ENCODE data around the gene ZCCHC4.

Gene ZCCHC4

GRCh38 chr4:25306518-25307057 is 6.0 kb upstream of the ZCCHC4 start:
- H3K4me3 ChIP-seq (replicated peaks; ENCODE audit: low read depth, low read length), result no peak overlapping the region
- TF ChIP-seq, protein P1, sequence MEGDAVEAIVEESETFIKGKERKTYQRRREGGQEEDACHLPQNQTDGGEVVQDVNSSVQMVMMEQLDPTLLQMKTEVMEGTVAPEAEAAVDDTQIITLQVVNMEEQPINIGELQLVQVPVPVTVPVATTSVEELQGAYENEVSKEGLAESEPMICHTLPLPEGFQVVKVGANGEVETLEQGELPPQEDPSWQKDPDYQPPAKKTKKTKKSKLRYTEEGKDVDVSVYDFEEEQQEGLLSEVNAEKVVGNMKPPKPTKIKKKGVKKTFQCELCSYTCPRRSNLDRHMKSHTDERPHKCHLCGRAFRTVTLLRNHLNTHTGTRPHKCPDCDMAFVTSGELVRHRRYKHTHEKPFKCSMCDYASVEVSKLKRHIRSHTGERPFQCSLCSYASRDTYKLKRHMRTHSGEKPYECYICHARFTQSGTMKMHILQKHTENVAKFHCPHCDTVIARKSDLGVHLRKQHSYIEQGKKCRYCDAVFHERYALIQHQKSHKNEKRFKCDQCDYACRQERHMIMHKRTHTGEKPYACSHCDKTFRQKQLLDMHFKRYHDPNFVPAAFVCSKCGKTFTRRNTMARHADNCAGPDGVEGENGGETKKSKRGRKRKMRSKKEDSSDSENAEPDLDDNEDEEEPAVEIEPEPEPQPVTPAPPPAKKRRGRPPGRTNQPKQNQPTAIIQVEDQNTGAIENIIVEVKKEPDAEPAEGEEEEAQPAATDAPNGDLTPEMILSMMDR (IDR thresholded peaks at IDR 0.05; ENCODE audit: low read depth, low read length, missing control alignments), result no peak
- no peak for DNase-seq (ENCODE audit: extremely low read depth, low read depth)

GRCh38 chr4:25307596-25307995 is 5.0 kb upstream of the ZCCHC4 start:
- TF ChIP-seq, protein P1 (IDR thresholded peaks at IDR 0.05; ENCODE audit: low read depth, low read length, missing control alignments), result no peak
- DNase-seq (ENCODE audit: extremely low read depth, low read depth), result no peak
- no peak overlapping the region for H3K4me3 ChIP-seq (replicated peaks; ENCODE audit: low read depth, low read length)

DNA sequence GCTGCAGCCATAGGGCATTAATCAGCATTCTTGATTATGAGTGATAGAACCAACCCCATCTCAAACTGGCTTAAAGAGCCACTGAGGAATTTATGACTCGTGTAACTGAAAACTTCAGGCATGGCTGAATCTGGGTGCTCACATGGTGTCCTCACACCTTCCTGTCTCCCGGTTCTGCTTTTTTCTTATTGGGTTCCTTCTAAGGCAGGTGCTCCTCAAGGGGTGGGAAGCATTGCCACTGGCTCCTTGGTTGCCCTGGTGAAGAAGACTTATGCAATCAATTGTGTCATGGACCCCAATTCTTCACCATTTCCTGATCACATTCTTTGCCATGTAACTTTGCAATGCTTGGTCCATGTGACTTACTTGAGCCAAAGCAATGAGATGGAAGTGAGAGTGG is 4.3 kb upstream of the ZCCHC4 start:
- no peak overlapping the region for H3K4me3 ChIP-seq (replicated peaks; ENCODE audit: low read depth, low read length)
- TF ChIP-seq, protein P1 (IDR thresholded peaks at IDR 0.05; ENCODE audit: low read depth, low read length, missing control alignments), result no peak
- no peak for DNase-seq (ENCODE audit: extremely low read depth, low read depth)

DNA sequence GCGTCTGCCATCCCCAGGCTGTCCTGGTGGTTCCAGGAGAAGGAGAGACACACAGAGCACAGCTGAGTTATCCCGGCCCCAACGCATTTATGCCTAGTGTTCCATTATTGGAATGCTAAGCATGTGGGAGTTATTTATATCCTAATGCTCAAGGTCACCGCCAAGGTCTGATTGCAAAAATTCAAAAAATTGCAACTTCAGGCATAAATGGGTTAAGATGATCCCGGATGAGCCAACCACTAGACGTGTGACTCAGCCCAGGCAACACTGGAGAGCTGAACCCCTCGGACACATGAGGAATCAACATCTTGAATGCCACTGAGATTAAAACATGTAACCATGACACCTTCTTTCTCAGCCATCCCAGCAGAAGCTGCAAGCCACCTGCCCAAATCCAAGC is 3.8 kb upstream of the ZCCHC4 start:
- TF ChIP-seq, protein P1 (IDR thresholded peaks at IDR 0.05; ENCODE audit: low read depth, low read length, missing control alignments), result no peak
- H3K4me3 ChIP-seq (replicated peaks; ENCODE audit: low read depth, low read length), result no peak overlapping the region
- peak; percentile 25 for DNase-seq (ENCODE audit: extremely low read depth, low read depth)

- H3K4me3 ChIP-seq (replicated peaks; ENCODE audit: low read depth, low read length), result no peak overlapping the region
- DNase-seq (ENCODE audit: extremely low read depth, low read depth), result no peak
- TF ChIP-seq, protein P1 (IDR thresholded peaks at IDR 0.05; ENCODE audit: low read depth, low read length, missing control alignments), result no peak
These were observed 2.3 kb upstream of the ZCCHC4 start for GRCh38 chr4:25310066-25310802.

DNA sequence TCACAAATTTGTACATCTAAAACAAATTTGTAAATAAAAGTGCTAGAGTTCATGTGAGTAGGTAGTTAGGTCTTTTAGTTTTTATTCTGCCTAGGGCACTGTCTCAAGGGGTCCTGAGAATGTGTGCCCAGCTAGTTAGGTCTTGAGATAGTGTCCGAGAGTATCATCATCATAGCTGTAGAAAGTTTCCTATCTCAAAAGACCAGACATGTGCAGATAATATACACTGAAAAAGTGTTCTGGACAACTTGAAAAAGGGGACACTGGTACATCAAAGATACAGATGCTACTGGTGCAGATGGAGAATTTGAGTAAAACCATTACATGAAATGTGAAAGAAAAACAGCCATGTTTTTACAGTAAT is 1.8 kb upstream of the ZCCHC4 start:
- no peak for DNase-seq (ENCODE audit: extremely low read depth, low read depth)
- H3K4me3 ChIP-seq (replicated peaks; ENCODE audit: low read depth, low read length), result no peak overlapping the region
- TF ChIP-seq, protein P1 (IDR thresholded peaks at IDR 0.05; ENCODE audit: low read depth, low read length, missing control alignments), result no peak
